Esophagus squamous epithelium (tissue), 4 donors: ENCODE results near the gene GPX3.

Experiments
- POLR2A ChIP-seq, 4 donors: fragments of 450-650 bp; IDR thresholded peaks; one replicate each; pipeline ENCODE4 v1.6.1; 2017; ENCODE audit warnings: antibody characterized with exemption in 4 of 4, mild to moderate bottlenecking in 4 of 4, moderate library complexity in 3 of 4
- TF ChIP-seq, protein P1 (sequence below), 6 experiments: fragments of 450-650 bp in 4 of 6; fragments of 200-600 bp in 2 of 6; sonication (generic) in 2 of 6; IDR thresholded peaks; one replicate each; pipeline ENCODE4 v1.5.1; 2016 to 2019; ENCODE audit warnings: antibody characterized with exemption in 6 of 6, mild to moderate bottlenecking in 4 of 6, moderate library complexity in 4 of 6

DNA sequence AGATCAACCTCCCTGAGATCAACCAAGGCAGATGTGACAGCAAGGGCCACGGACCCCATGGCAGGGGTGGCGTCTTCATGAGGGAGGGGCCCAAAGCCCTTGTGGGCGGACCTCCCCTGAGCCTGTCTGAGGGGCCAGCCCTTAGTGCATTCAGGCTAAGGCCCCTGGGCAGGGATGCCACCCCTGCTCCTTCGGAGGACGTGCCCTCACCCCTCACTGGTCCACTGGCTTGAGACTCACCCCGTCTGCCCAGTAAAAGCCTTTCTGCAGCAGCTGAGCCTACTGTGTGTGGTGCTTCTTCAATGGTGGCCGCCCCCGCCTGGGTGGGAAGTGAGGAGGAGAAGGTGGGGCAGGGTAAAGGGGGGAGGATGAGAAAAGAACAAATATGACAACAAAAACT, 8.3 kb downstream of the GPX3 start:
- TF ChIP-seq, protein P1, sequence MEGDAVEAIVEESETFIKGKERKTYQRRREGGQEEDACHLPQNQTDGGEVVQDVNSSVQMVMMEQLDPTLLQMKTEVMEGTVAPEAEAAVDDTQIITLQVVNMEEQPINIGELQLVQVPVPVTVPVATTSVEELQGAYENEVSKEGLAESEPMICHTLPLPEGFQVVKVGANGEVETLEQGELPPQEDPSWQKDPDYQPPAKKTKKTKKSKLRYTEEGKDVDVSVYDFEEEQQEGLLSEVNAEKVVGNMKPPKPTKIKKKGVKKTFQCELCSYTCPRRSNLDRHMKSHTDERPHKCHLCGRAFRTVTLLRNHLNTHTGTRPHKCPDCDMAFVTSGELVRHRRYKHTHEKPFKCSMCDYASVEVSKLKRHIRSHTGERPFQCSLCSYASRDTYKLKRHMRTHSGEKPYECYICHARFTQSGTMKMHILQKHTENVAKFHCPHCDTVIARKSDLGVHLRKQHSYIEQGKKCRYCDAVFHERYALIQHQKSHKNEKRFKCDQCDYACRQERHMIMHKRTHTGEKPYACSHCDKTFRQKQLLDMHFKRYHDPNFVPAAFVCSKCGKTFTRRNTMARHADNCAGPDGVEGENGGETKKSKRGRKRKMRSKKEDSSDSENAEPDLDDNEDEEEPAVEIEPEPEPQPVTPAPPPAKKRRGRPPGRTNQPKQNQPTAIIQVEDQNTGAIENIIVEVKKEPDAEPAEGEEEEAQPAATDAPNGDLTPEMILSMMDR (IDR thresholded peaks at IDR 0.05) = no peak
- TF ChIP-seq POLR2A (IDR thresholded peaks at IDR 0.05) = no peak
